ENCODE results near the gene RALBP1.

- TF ChIP-seq MYC (IDR thresholded peaks at IDR 0.05; ENCODE audit: low read depth, low read length), result no peak
- no peak for TF ChIP-seq POLR2A (IDR thresholded peaks at IDR 0.05; ENCODE audit: extremely low read depth, insufficient read length)
- TF ChIP-seq CTCF (IDR thresholded peaks at IDR 0.05; ENCODE audit: low read depth, low read length), result no peak
- no peak for TF ChIP-seq MAX (IDR thresholded peaks at IDR 0.05; ENCODE audit: low read depth, low read length)
These were observed 69.7 kb downstream of the RALBP1 start for GRCh38 chr18:9545029-9545428.
